HCT116 (cell line): ENCODE results near the gene OAT. TPM values are rescaled to one million over a fixed set of nuclear protein-coding genes. Genes with fewer than 3 reads are reported as not detected.

ENCODE experiments used
- ATAC-seq: fragments of 200-7000 bp; cut with Tn5 transposase; 2 replicates; pipeline ENCODE4 v1.9.1; 2020; ENCODE audit warnings: mild to moderate bottlenecking, moderate library complexity
- BruUV-seq: library from RNA; stranded (reverse); fragments of 400-500 nt; replicated peaks from 2 replicates; lab custom pipeline; 2021; lab: Mats Ljungman, UMichigan
- CTCF ChIA-PET: fragments of 300-600 bp; sonication (Branson Sonifier 250); formaldehyde crosslinking; loops from one replicate; lab custom pipeline; 2021; ENCODE audit warnings: antibody characterized with exemption; lab: Charles Lee
- POLR2A ChIA-PET: fragments of 300-600, 350-600 bp; sonication (Branson Sonifier 250); formaldehyde crosslinking; loops from one replicate; lab custom pipeline; 2021; ENCODE audit warnings: antibody characterized with exemption; lab: Charles Lee
- RAD21 ChIA-PET, 2 experiments: fragments of 300-600 bp; sonication (Branson Sonifier 250); formaldehyde crosslinking; loops; one replicate each; lab custom pipeline; 2023; ENCODE audit warnings: low total read pairs in 2 of 2; ENCODE audit not compliant: uncharacterized antibody in 2 of 2, unreplicated experiment in 2 of 2, low non-redundant PET in 1 of 2; lab: Charles Lee
- DNase-seq: peaks from one replicate; pipeline ENCODE4 v3.0.0-alpha.2; 2010; ENCODE audit warnings: low read depth, low spot score
- H2AFZ ChIP-seq: fragments of 200-600 bp; shearing (Covaris generic), sonication (generic); 2 replicates; pipeline ENCODE4 v1.6.1; 2017; ENCODE audit warnings: low read depth, mixed run types, mixed read lengths, antibody characterized with exemption, low read length; ENCODE audit not compliant: poor library complexity, severe bottlenecking
- H3K27ac ChIP-seq: 2 replicates; pipeline ENCODE4 v1.5.1; 2012; ENCODE audit warnings: low read depth, low read length
- H3K27me3 ChIP-seq: fragments of 200-600 bp; sonication (generic); 2 replicates; pipeline ENCODE4 v1.6.1; 2016; ENCODE audit warnings: mixed run types, low read length, mixed read lengths; ENCODE audit not compliant: insufficient read depth
- H3K36me3 ChIP-seq, 2 experiments: fragments of 200-500 bp in 1 of 2; fragments of 200-600 bp in 1 of 2; sonication (Bioruptor generic) in 1 of 2; sonication (generic) in 1 of 2; 2 replicates each; pipeline versions ENCODE4 v1.5.1 to v1.6.1; 2014 to 2016; ENCODE audit warnings: low read length in 2 of 2, inconsistent platforms in 1 of 2, mixed read lengths in 1 of 2, mixed run types in 1 of 2; ENCODE audit not compliant: insufficient read depth in 2 of 2, control insufficient read depth in 1 of 2
- H3K4me1 ChIP-seq, 2 experiments: fragments of 200-600 bp in 1 of 2; sonication (generic) in 1 of 2; 2 replicates each; pipeline versions ENCODE4 v1.5.1 to v1.6.1; 2012 to 2017; ENCODE audit warnings: low read length in 2 of 2, inconsistent platforms in 1 of 2, mild to moderate bottlenecking in 1 of 2, mixed read lengths in 1 of 2, mixed run types in 1 of 2, moderate library complexity in 1 of 2; ENCODE audit not compliant: insufficient read depth in 2 of 2, control insufficient read depth in 1 of 2
- H3K4me2 ChIP-seq: fragments of 200-600 bp; sonication (generic); 2 replicates; pipeline ENCODE4 v1.6.1; 2017; ENCODE audit warnings: mixed run types, low read length, mixed read lengths
- H3K4me3 ChIP-seq, 2 experiments: fragments of 200-600 bp in 1 of 2; sonication (generic) in 1 of 2; replicated peaks in 1 of 2; 2 replicates each; pipeline ENCODE4 v1.5.1; 2011 to 2016; ENCODE audit warnings: low read length in 2 of 2, control low read depth in 1 of 2, low read depth in 1 of 2, mild to moderate bottlenecking in 1 of 2, mixed read lengths in 1 of 2, mixed run types in 1 of 2
- H3K79me2 ChIP-seq: fragments of 200-600 bp; sonication (generic); 2 replicates; pipeline ENCODE4 v1.6.1; 2017; ENCODE audit warnings: mild to moderate bottlenecking, mixed run types, low read length, moderate library complexity, mixed read lengths; ENCODE audit not compliant: insufficient read depth
- H3K9ac ChIP-seq: fragments of 200-600 bp; sonication (generic); 2 replicates; pipeline ENCODE4 v1.6.1; 2016; ENCODE audit warnings: low read length, mixed read lengths
- H3K9me2 ChIP-seq: fragments of 200-600 bp; sonication (generic), shearing (Covaris generic); 2 replicates; pipeline ENCODE4 v1.6.1; 2017; ENCODE audit warnings: mixed run types, mild to moderate bottlenecking, moderate library complexity; ENCODE audit not compliant: insufficient read depth
- H3K9me3 ChIP-seq, 2 experiments: fragments of 200-500 bp in 1 of 2; fragments of 200-600 bp in 1 of 2; sonication (Bioruptor generic) in 1 of 2; sonication (generic) in 1 of 2; 2 replicates each; pipeline ENCODE4 v1.6.1; 2014 to 2017; ENCODE audit warnings: low read length in 2 of 2, mixed read lengths in 2 of 2, inconsistent platforms in 1 of 2, low read depth in 1 of 2, mild to moderate bottlenecking in 1 of 2, mixed run types in 1 of 2, moderate library complexity in 1 of 2; ENCODE audit not compliant: control insufficient read depth in 1 of 2, insufficient read depth in 1 of 2
- H4K20me1 ChIP-seq: fragments of 200-600 bp; sonication (generic), shearing (Covaris generic); 2 replicates; pipeline ENCODE4 v1.6.1; 2017; ENCODE audit warnings: mixed run types, mild to moderate bottlenecking, moderate library complexity; ENCODE audit not compliant: insufficient read depth
- CBX3 ChIP-seq: IDR thresholded peaks from 2 replicates; pipeline ENCODE4 v1.6.1; 2012; ENCODE audit warnings: low read depth
- CEBPB ChIP-seq: IDR thresholded peaks from 2 replicates; pipeline ENCODE4 v1.6.1; 2012; ENCODE audit warnings: low read depth
- EGR1 ChIP-seq: IDR thresholded peaks from 2 replicates; pipeline ENCODE4 v1.6.1; 2012; ENCODE audit warnings: low read depth
- ELF1 ChIP-seq: IDR thresholded peaks from 2 replicates; pipeline ENCODE4 v1.6.1; 2012; ENCODE audit warnings: low read depth, borderline replicate concordance
- EZH2phosphoT487 ChIP-seq: fragments of 200-600 bp; IDR thresholded peaks from 2 replicates; pipeline ENCODE4 v1.6.1; 2018; ENCODE audit warnings: antibody characterized with exemption, borderline replicate concordance
- FOSL1 ChIP-seq: IDR thresholded peaks from 2 replicates; pipeline ENCODE4 v1.6.1; 2012; ENCODE audit warnings: low read depth
- JUND ChIP-seq: IDR thresholded peaks from 2 replicates; pipeline ENCODE4 v1.6.1; 2012
- POLR2A ChIP-seq: IDR thresholded peaks from 2 replicates; pipeline ENCODE4 v1.7.0; 2011; ENCODE audit warnings: borderline replicate concordance; ENCODE audit not compliant: insufficient read depth, insufficient read length; ENCODE audit errors: extremely low read depth
- POLR2AphosphoS5 ChIP-seq: IDR thresholded peaks from 2 replicates; pipeline ENCODE4 v1.6.1; 2011; ENCODE audit warnings: mild to moderate bottlenecking, low read depth, low read length, moderate library complexity
- RAD21 ChIP-seq: IDR thresholded peaks from 2 replicates; pipeline ENCODE4 v1.6.1; 2012; ENCODE audit warnings: low read depth, mild to moderate bottlenecking
- SIN3A ChIP-seq: IDR thresholded peaks from 2 replicates; pipeline ENCODE4 v1.6.1; 2012; ENCODE audit warnings: low read depth
- SP1 ChIP-seq: IDR thresholded peaks from 2 replicates; pipeline ENCODE4 v1.6.1; 2012; ENCODE audit warnings: low read depth
- SRF ChIP-seq: IDR thresholded peaks from 2 replicates; pipeline ENCODE4 v1.6.1; 2012; ENCODE audit warnings: low read depth
- YY1 ChIP-seq: IDR thresholded peaks from 2 replicates; pipeline ENCODE4 v1.6.1; 2011; ENCODE audit warnings: low read length, low read depth, moderate library complexity, mild to moderate bottlenecking; ENCODE audit not compliant: insufficient replicate concordance; ENCODE audit errors: extremely low read depth
- ZFX ChIP-seq: fragments of 450-650 bp; IDR thresholded peaks from 2 replicates; pipeline ENCODE4 v1.6.1; 2017
- intact Hi-C: fragments of 100-400 bp; cut with micrococcal nuclease; formaldehyde crosslinking; loops from 2 replicates; pipeline ENCODE4 v1.10.0; 2022
- total RNA-seq: library from RNA; stranded (reverse); gene quantifications from one replicate; pipeline ENCODE4 v1.2.1, GENCODE V29; 2021; ENCODE audit not compliant: unreplicated experiment
- TF ChIP-seq, protein P1 (sequence below): IDR thresholded peaks from 2 replicates; pipeline ENCODE4 v1.6.1; 2012
- TF ChIP-seq, protein P2 (sequence below): IDR thresholded peaks from 2 replicates; pipeline ENCODE4 v1.6.1; 2012; ENCODE audit warnings: low read depth
- TF ChIP-seq, protein P3 (sequence below), 3 experiments: fragments of 200-600 bp in 1 of 3; sonication (generic) in 1 of 3; IDR thresholded peaks in 2 of 3; conservative IDR thresholded peaks in 1 of 3; 2 replicates each; pipeline ENCODE4 v1.5.1; 2012 to 2017; ENCODE audit warnings: low read depth in 2 of 3, low read length in 2 of 3, antibody characterized with exemption in 1 of 3, borderline replicate concordance in 1 of 3, control low read depth in 1 of 3, mild to moderate bottlenecking in 1 of 3, mixed read lengths in 1 of 3, mixed run types in 1 of 3, moderate library complexity in 1 of 3; ENCODE audit not compliant: insufficient read depth in 1 of 3
- TF ChIP-seq, protein P4 (sequence below): IDR thresholded peaks from 2 replicates; pipeline ENCODE4 v1.6.1; 2012

The OAT gene
- total RNA-seq, 1 experiment from 2014 or later = 133 TPM

DNA sequence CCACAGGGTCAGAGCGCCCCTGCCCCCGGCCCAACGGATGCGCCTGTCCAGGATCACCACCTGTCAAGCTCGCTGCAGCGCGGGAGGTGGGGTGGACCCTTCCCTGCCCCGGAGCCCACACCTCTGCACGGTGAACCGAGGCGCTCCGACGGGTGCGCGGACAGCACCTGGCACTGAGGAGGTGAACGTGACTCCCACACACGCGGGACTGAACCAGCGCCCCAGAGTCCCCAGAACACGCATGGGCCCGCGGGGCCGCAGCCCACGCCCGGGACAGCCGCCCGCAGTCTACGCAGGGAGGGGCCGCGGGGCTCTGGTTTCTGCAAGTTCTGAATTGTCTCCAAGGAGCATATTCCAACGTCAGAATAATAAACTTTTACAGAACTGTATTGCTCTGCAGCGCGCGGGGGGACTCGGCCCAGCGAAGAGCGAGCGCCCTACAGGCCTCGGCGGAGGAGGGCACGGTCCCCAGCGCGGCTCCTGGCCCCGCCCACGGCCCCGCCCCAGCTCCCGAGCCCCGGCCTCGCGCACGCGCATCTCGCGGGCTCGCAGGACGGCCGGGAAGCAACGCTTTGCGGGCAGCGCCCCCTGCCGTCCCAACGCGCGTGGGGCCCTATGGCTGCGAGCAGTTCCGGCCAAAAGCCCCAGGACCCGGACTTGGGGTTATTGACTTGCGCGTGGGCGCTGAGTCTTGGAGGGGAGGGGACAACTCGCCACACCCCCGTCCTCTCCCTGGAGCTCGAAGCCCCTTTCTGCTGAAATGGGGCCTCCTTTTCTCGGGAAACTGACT, 29.7 kb downstream of the OAT start (continued):
- peak; percentile 75 for TF ChIP-seq POLR2AphosphoS5
- TF ChIP-seq CBX3 = no peak
- no peak for TF ChIP-seq CEBPB
- TF ChIP-seq ZFX = peak; percentile 61; the same call in 1 of the 2 replicates
- peak; percentile 65 for TF ChIP-seq POLR2A
- TF ChIP-seq, protein P1, sequence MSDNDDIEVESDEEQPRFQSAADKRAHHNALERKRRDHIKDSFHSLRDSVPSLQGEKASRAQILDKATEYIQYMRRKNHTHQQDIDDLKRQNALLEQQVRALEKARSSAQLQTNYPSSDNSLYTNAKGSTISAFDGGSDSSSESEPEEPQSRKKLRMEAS = no peak

DNA sequence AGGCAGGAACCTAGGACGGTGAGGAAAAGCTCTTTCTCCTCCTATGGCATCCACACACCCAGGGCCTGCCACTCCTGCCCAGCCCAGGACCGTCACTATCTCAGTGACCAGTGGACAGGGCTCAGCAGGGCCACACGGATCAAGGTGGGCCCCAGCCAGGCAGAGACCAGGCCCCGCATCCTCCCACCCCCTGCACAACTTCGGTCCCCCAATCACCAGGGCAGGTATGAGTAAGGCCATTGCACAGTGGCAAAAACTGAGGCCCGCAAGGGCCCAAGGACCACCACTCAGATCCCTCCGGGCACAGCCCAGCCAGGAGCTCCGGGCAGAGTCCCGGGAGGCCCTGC, 30.3 kb downstream of the OAT start:
- Histone ChIP-seq H2AFZ (no peak overlapping the region), H3K4me1 (peaks cover 7 to 10% of the 10 kb centered on the region in 2 experiments), H3K27ac (peak overlapping the region; percentile 15; the same call in 1 of the 2 replicates), H3K79me2 (no peaks in the 10 kb centered on the region), H3K27me3 (no peaks in the 10 kb centered on the region), H3K9me2 (no peaks in the 10 kb centered on the region), H3K36me3 (no peaks in the 10 kb centered on the region), H3K9ac (no peak overlapping the region), H4K20me1 (no peaks in the 10 kb centered on the region), H3K9me3 (no peaks in the 10 kb centered on the region), H3K4me2 (peak overlapping the region; percentile 65), H3K4me3 (no peak overlapping the region)
- intact Hi-C loops = loop anchor here (2.0 to 5.0 kb wide), 5 partner anchors 131 to 806 kb away; partner anchors contain the start of gene CHST15
- no peak for DNase-seq
- no peak for TF ChIP-seq POLR2A
- TF ChIP-seq, protein P1 = no peak
- TF ChIP-seq RAD21 = no peak
- TF ChIP-seq, protein P2, sequence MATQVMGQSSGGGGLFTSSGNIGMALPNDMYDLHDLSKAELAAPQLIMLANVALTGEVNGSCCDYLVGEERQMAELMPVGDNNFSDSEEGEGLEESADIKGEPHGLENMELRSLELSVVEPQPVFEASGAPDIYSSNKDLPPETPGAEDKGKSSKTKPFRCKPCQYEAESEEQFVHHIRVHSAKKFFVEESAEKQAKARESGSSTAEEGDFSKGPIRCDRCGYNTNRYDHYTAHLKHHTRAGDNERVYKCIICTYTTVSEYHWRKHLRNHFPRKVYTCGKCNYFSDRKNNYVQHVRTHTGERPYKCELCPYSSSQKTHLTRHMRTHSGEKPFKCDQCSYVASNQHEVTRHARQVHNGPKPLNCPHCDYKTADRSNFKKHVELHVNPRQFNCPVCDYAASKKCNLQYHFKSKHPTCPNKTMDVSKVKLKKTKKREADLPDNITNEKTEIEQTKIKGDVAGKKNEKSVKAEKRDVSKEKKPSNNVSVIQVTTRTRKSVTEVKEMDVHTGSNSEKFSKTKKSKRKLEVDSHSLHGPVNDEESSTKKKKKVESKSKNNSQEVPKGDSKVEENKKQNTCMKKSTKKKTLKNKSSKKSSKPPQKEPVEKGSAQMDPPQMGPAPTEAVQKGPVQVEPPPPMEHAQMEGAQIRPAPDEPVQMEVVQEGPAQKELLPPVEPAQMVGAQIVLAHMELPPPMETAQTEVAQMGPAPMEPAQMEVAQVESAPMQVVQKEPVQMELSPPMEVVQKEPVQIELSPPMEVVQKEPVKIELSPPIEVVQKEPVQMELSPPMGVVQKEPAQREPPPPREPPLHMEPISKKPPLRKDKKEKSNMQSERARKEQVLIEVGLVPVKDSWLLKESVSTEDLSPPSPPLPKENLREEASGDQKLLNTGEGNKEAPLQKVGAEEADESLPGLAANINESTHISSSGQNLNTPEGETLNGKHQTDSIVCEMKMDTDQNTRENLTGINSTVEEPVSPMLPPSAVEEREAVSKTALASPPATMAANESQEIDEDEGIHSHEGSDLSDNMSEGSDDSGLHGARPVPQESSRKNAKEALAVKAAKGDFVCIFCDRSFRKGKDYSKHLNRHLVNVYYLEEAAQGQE = no peak
- no peak for TF ChIP-seq EZH2phosphoT487
- TF ChIP-seq, protein P3, sequence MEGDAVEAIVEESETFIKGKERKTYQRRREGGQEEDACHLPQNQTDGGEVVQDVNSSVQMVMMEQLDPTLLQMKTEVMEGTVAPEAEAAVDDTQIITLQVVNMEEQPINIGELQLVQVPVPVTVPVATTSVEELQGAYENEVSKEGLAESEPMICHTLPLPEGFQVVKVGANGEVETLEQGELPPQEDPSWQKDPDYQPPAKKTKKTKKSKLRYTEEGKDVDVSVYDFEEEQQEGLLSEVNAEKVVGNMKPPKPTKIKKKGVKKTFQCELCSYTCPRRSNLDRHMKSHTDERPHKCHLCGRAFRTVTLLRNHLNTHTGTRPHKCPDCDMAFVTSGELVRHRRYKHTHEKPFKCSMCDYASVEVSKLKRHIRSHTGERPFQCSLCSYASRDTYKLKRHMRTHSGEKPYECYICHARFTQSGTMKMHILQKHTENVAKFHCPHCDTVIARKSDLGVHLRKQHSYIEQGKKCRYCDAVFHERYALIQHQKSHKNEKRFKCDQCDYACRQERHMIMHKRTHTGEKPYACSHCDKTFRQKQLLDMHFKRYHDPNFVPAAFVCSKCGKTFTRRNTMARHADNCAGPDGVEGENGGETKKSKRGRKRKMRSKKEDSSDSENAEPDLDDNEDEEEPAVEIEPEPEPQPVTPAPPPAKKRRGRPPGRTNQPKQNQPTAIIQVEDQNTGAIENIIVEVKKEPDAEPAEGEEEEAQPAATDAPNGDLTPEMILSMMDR (IDR thresholded peaks at IDR 0.05 in 2 of 3, conservative IDR thresholded peaks at IDR 0.05 in 1 of 3; ENCODE audit: borderline replicate concordance in 1 of 3, insufficient read depth in 1 of 3, low read depth in 2 of 3, low read length in 2 of 3) = no peak
- no peak for TF ChIP-seq POLR2AphosphoS5
- no peak for TF ChIP-seq SRF
- TF ChIP-seq, protein P4, sequence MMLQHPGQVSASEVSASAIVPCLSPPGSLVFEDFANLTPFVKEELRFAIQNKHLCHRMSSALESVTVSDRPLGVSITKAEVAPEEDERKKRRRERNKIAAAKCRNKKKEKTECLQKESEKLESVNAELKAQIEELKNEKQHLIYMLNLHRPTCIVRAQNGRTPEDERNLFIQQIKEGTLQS = no peak
- TF ChIP-seq ZFX = no peak
- no peak for TF ChIP-seq JUND
- TF ChIP-seq ELF1 = no peak
- TF ChIP-seq SP1 = no peak
- no peak for TF ChIP-seq CBX3
- TF ChIP-seq EGR1 = no peak
- TF ChIP-seq FOSL1 = no peak
- no peak for TF ChIP-seq CEBPB
- no peak for TF ChIP-seq YY1
- TF ChIP-seq SIN3A = no peak
- ChIA-PET CTCF (interaction anchor here (1.1 to 8.9 kb wide), 8 partner anchors 9 to 398 kb away, joined by 3 to 269 read pairs (median 14); no protein-coding TSS in a partner anchor), POLR2A (interaction anchor here (0.7 to 1.6 kb wide), 5 partner anchors 10 to 394 kb away, joined by 3 to 10 read pairs (median 5); partner anchors contain the start of gene OAT), RAD21 (interaction anchor here (0.9 to 3.3 kb wide), 5 partner anchors 10 to 393 kb away, joined by 3 to 61 read pairs (median 7); no protein-coding TSS in a partner anchor)
- no peak for ATAC-seq
- BruUV-seq = no TSS peak
